Body of pancreas (tissue), 4 donors: ENCODE data around the gene PDZK1IP1.

Experiments
- CTCF ChIP-seq, 7 experiments: fragments of 450-650 bp in 4 of 7; fragments of 200-600 bp in 3 of 7; sonication (generic) in 3 of 7; IDR thresholded peaks; one replicate each; pipeline ENCODE4 v1.5.1; 2016 to 2019; ENCODE audit warnings: antibody characterized with exemption in 7 of 7
- POLR2A ChIP-seq, 3 donors: fragments of 450-650 bp; IDR thresholded peaks; one replicate each; pipeline ENCODE4 v1.6.1; 2016; ENCODE audit warnings: antibody characterized with exemption in 3 of 3, mild to moderate bottlenecking in 2 of 3

- TF ChIP-seq CTCF (IDR thresholded peaks at IDR 0.05), result no peak
- no peak for TF ChIP-seq POLR2A (IDR thresholded peaks at IDR 0.05)
These were observed 49.2 kb upstream of the PDZK1IP1 start for GRCh38 chr1:47238935-47239592.
